ENCODE results near the gene PPM1H. TPM values are rescaled to one million over a fixed set of nuclear protein-coding genes. Genes with fewer than 3 reads are reported as not detected.
A peak's percentile ranks its signal among the peaks of the same experiment; 100 is the strongest.

The PPM1H gene
- total and polyA plus RNA-seq, 10 of the 15 experiments (the other 5 are each of a cell fraction or from before 2014, with no cell fraction given), result 0.11 to 0.83 (median 0.49) TPM

GRCh38 chr12:62694116-62694515 lies 240.8 kb downstream of the PPM1H start:
- 6% methylated on average over 3 of the region's 3 CpGs for WGBS (ENCODE audit: insufficient coverage, insufficient replicate concordance, low lambda C conversion rate, missing lambda C conversion rate)
- no peaks in the 10 kb centered on the region for H3K9me3 ChIP-seq (replicated peaks; ENCODE audit: control insufficient read depth, insufficient read depth, low read length)
- H3K9ac ChIP-seq (ENCODE audit: control insufficient read depth, insufficient read depth, low read length), result no peak overlapping the region
- H3K4me2 ChIP-seq (ENCODE audit: control insufficient read depth, insufficient read depth), result no peak overlapping the region
- no peaks in the 10 kb centered on the region; a peak in 1 of 4 replicates for H3K27me3 ChIP-seq (replicated peaks in 1 of 2; ENCODE audit: control insufficient read depth in 2 of 2, insufficient read depth in 2 of 2, low read length in 1 of 2)
- H3K4me1 ChIP-seq (ENCODE audit: control insufficient read depth, insufficient read depth, low read length), result no peaks in the 10 kb centered on the region; the same call in 1 of the 2 replicates
- POLR2A ChIA-PET, result interaction anchor here (0.6 to 1.5 kb wide), 4 partner anchors 9 to 92 kb away, joined by 3 to 4 read pairs (median 3); no protein-coding TSS in a partner anchor
- RAD21 ChIA-PET (ENCODE audit: unreplicated experiment), result interaction anchor here (1.1 to 2.3 kb wide), 6 partner anchors 9 to 101 kb away, joined by 3 to 11 read pairs (median 6); no protein-coding TSS in a partner anchor
- no peak for FAIRE-seq
- no peak for DNase-seq (ENCODE audit: low read depth, low spot score)
- no peak overlapping the region for H2AFZ ChIP-seq (ENCODE audit: control insufficient read depth, low read depth, low read length)
- H3K36me3 ChIP-seq (ENCODE audit: control insufficient read depth in 2 of 2, insufficient read depth in 2 of 2, low read length in 1 of 2), result no peaks in the 10 kb centered on the region
- BruUV-seq (replicated peaks), result no TSS peak
- CTCF ChIA-PET, result interaction anchor here (0.6 to 2.3 kb wide), 6 partner anchors 11 to 112 kb away, joined by 3 to 6 read pairs (median 4); no protein-coding TSS in a partner anchor
- no peak overlapping the region for H3K4me3 ChIP-seq
- no peak overlapping the region for H3K27ac ChIP-seq (ENCODE audit: control insufficient read depth, insufficient read depth)
- SMC1A ChIA-PET (ENCODE audit: uncharacterized antibody, unreplicated experiment), result interaction anchor here (0.7 to 3.6 kb wide), 13 partner anchors 9 to 100 kb away, joined by 3 to 30 read pairs (median 5); no protein-coding TSS in a partner anchor
- in situ Hi-C loops (cut with MboI) (no loop called here), intact Hi-C loops (cut with micrococcal nuclease; ENCODE audit: unreplicated experiment) (no loop called here)
- H3K79me2 ChIP-seq (ENCODE audit: control insufficient read depth, insufficient read depth, low read length), result no peaks in the 10 kb centered on the region
- no peaks in the 10 kb centered on the region for H4K20me1 ChIP-seq (ENCODE audit: control insufficient read depth, insufficient read depth)
- peak; percentile 35 for ATAC-seq
- TF ChIP-seq ZNF384 (IDR thresholded peaks at IDR 0.05; ENCODE audit: borderline replicate concordance, low read depth, low read length), result no peak
- TF ChIP-seq CEBPB (IDR thresholded peaks at IDR 0.05; ENCODE audit: borderline replicate concordance in 1 of 2, low read depth in 2 of 2, low read length in 2 of 2), result no peak
- TF ChIP-seq RELA (IDR thresholded peaks at IDR 0.05; ENCODE audit: borderline replicate concordance, partially characterized antibody), result no peak
- TF ChIP-seq SIN3A (IDR thresholded peaks at IDR 0.05; ENCODE audit: low read depth, low read length), result no peak
- TF ChIP-seq RB1 (IDR thresholded peaks at IDR 0.05; ENCODE audit: borderline replicate concordance), result no peak
- no peak for TF ChIP-seq TAF1 (IDR thresholded peaks at IDR 0.05; ENCODE audit: borderline replicate concordance, low read depth, low read length)
- TF ChIP-seq YBX1 (IDR thresholded peaks at IDR 0.05), result no peak
- TF ChIP-seq CUX1 (IDR thresholded peaks at IDR 0.05; ENCODE audit: insufficient replicate concordance, low read depth, low read length), result no peak
- no peak for TF ChIP-seq NR2C1 (IDR thresholded peaks at IDR 0.05)
- TF ChIP-seq, protein P1, sequence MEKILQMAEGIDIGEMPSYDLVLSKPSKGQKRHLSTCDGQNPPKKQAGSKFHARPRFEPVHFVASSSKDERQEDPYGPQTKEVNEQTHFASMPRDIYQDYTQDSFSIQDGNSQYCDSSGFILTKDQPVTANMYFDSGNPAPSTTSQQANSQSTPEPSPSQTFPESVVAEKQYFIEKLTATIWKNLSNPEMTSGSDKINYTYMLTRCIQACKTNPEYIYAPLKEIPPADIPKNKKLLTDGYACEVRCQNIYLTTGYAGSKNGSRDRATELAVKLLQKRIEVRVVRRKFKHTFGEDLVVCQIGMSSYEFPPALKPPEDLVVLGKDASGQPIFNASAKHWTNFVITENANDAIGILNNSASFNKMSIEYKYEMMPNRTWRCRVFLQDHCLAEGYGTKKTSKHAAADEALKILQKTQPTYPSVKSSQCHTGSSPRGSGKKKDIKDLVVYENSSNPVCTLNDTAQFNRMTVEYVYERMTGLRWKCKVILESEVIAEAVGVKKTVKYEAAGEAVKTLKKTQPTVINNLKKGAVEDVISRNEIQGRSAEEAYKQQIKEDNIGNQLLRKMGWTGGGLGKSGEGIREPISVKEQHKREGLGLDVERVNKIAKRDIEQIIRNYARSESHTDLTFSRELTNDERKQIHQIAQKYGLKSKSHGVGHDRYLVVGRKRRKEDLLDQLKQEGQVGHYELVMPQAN (conservative IDR thresholded peaks at IDR 0.05), result no peak
- no peak for TF ChIP-seq MEF2B (IDR thresholded peaks at IDR 0.05; ENCODE audit: partially characterized antibody, poor library complexity, severe bottlenecking)
- no peak for TF ChIP-seq BHLHE40 (IDR thresholded peaks at IDR 0.05; ENCODE audit: borderline replicate concordance in 1 of 2, low read depth in 2 of 2, low read length in 1 of 2)
- no peak for TF ChIP-seq USF2 (IDR thresholded peaks at IDR 0.05; ENCODE audit: borderline replicate concordance, low read depth, low read length)
- TF ChIP-seq ASH2L (IDR thresholded peaks at IDR 0.05; ENCODE audit: borderline replicate concordance, low read depth), result no peak
- TF ChIP-seq SMARCA5 (IDR thresholded peaks at IDR 0.05), result no peak
- TF ChIP-seq ZBED1 (IDR thresholded peaks at IDR 0.05; ENCODE audit: borderline replicate concordance), result no peak
- TF ChIP-seq SPI1 (IDR thresholded peaks at IDR 0.05; ENCODE audit: borderline replicate concordance, insufficient read depth, low read depth, low read length), result no peak

Measured in GM12878 (cell line).